Measurements from ENCODE around the gene ISYNA1. TPM values are rescaled to one million over a fixed set of nuclear protein-coding genes. Genes with fewer than 3 reads are reported as not detected.
A peak's percentile ranks its signal among the peaks of the same experiment; 100 is the strongest.

Gene ISYNA1
- total and polyA plus RNA-seq, 12 donors: 12.6 to 137 (median 20.5) TPM

DNA sequence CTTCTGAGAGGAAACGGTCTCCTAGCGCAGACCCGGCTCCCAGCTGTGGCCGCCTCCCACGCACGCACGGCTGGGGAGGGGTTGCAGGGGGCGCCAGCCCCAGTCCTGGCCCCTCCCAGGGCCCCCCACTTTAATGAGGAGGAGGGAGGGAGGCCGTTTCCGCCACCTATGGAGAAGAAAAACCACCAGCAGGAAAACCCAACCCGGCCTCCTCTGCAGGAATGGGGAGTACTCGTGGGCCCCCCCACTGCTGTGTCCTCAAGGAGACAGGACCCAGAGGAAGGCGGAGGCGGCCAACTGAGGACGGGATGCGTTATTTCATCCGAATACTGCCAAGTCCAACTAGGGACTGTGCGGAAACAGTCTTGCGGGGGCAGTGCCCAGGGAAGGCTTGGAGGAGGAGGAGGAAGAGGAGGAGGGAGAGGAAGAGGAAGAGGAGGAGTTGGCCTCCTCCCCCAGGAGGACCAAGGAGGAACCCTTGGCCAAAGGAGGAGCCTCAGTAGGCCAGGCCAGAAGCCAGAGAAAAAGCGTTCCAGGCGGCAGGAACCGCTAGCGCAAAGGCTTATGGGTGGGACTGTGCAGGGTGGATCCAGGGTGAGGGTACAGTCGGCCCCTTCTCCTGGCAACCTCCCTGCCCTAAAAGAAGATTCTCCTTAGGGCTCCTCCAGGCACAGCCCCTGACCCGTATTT, 22.6 kb downstream of the ISYNA1 start:
- Histone ChIP-seq H3K4me1 (peaks cover 24 to 62% (median 53%) of the 10 kb centered on the region in 9 donors), H3K27me3 (peaks cover 0 to 15% (median 0%) of the 10 kb centered on the region in 7 donors), H3K4me3 (peak overlapping the region in 9 of 10 donors; percentile 4 to 82 (median 44)), H3K9me3 (no peaks in the 10 kb centered on the region), H3K27ac (peak overlapping the region; percentile 78 to 99 (median 96)), H3K36me3 (no peaks in the 10 kb centered on the region)
- peak; percentile 19 to 57 (median 49) for ATAC-seq
- intact Hi-C loops (cut with DNase I): loop anchor here in 7 of 10 donors (2.0 to 10.0 kb wide), 5 partner anchors 131 to 211 kb away; partner anchors contain the start of genes RAB3A (in 3 of the 7), JUND (in 2 of the 7) and IQCN (in 1 of the 7)
- DNase-seq: peak; percentile 77 to 93
- TF ChIP-seq, protein P1, sequence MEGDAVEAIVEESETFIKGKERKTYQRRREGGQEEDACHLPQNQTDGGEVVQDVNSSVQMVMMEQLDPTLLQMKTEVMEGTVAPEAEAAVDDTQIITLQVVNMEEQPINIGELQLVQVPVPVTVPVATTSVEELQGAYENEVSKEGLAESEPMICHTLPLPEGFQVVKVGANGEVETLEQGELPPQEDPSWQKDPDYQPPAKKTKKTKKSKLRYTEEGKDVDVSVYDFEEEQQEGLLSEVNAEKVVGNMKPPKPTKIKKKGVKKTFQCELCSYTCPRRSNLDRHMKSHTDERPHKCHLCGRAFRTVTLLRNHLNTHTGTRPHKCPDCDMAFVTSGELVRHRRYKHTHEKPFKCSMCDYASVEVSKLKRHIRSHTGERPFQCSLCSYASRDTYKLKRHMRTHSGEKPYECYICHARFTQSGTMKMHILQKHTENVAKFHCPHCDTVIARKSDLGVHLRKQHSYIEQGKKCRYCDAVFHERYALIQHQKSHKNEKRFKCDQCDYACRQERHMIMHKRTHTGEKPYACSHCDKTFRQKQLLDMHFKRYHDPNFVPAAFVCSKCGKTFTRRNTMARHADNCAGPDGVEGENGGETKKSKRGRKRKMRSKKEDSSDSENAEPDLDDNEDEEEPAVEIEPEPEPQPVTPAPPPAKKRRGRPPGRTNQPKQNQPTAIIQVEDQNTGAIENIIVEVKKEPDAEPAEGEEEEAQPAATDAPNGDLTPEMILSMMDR (IDR thresholded peaks at IDR 0.05): no peak
- 29 to 32% methylated on average over 25 of the region's 25 CpGs for WGBS, 2 donors

DNA sequence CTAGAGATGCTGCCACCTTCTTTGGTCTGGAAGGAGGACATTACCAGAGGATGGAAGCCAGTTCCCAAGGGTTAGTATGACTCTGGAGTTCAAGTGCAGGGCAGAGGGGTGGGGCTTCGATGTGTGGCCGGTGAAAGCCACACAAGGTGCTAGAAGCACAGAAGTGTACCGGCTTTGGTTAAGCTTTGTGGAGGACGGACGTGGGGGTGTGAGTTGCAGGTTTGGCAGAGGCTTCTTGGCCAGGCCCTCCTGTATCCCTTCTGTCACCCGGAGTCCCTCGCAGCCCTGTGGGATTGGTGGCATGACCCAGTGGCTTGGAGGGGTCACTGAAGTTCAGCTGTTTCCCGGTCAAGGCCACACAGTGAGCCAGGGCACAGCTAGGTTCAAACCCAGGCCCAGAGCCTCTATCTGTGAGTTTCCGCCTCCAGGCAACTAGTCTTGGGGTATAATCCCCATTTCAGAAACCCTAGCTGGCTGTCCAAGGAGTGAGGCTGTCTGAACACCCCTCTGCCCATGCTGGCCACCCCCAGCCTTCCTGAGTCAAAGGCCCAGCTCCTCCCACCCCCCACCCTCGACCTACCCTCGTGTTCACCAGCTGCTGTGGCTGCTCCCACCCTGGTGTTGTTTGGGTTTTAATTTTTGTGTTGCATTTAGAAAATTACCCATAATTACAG, 23.3 kb downstream of the ISYNA1 start:
- no peaks in the 10 kb centered on the region for H3K36me3 ChIP-seq
- H3K4me3 ChIP-seq: peak overlapping the region in 8 of 10 donors; percentile 22 to 82 (median 60)
- WGBS, 2 donors: 16 to 26% methylated on average over 11 of the region's 11 CpGs
- intact Hi-C loops (cut with DNase I): loop anchor here in 8 of 10 donors (2.0 to 10.0 kb wide), 7 partner anchors 67 to 210 kb away; partner anchors contain the start of genes RAB3A (in 3 of the 8), JUND (in 2 of the 8) and IQCN (in 1 of the 8)
- H3K4me1 ChIP-seq: peaks cover 24 to 59% (median 48%) of the 10 kb centered on the region in 9 donors
- DNase-seq (no peak), ATAC-seq (no peak)
- TF ChIP-seq, protein P1 (IDR thresholded peaks at IDR 0.05): no peak
- peaks cover 0 to 15% (median 0%) of the 10 kb centered on the region in 7 donors for H3K27me3 ChIP-seq
- H3K9me3 ChIP-seq: no peaks in the 10 kb centered on the region
- peak overlapping the region; percentile 78 to 99 (median 96) for H3K27ac ChIP-seq

DNA sequence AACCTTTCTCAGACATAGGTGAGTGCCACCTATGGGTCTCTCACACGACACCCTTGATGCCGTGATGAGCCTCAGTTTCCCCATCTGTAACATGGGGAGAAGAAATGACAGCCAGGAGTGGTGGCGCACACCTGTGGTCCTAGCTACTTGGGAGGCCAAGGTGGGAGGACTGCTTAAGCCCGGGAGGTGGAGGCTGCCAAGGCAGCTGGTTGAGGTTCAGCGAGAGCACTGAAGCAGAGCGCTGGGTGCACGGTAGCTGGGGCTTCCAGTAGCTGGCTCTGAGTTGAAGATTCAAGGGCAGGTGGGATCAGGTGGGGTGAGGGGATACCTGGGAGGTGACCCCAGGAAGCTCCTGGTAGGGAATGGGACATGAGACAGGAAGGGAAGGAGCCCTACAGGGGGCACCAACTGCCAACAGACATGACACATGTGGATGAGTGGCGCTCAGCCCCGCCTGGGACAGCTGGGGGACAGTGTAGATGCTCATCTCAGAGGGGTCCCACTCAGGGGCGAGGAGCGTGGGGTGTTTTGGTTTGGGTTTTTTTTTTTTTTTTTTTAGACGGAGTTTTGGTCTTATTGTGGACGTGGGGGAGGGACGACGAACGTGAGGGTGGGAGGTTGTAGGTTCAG, 25.2 kb downstream of the ISYNA1 start:
- TF ChIP-seq, protein P1 (IDR thresholded peaks at IDR 0.05): no peak
- peaks cover 14 to 46% (median 35%) of the 10 kb centered on the region in 9 donors for H3K4me1 ChIP-seq
- no peak overlapping the region for H3K4me3 ChIP-seq
- ATAC-seq (no peak), DNase-seq (no peak)
- H3K27me3 ChIP-seq: peaks cover 0 to 12% (median 0%) of the 10 kb centered on the region in 7 donors
- intact Hi-C loops (cut with DNase I): loop anchor here in 7 of 10 donors (5.0 to 10.0 kb wide), 5 partner anchors 65 to 208 kb away; partner anchors contain the start of genes RAB3A (in 3 of the 7), IQCN (in 1 of the 7) and JUND (in 1 of the 7)
- H3K27ac ChIP-seq: no peak overlapping the region
- H3K36me3 ChIP-seq: no peaks in the 10 kb centered on the region
- no peaks in the 10 kb centered on the region for H3K9me3 ChIP-seq
- WGBS, 2 donors: 81 to 83% methylated on average over 16 of the region's 16 CpGs

DNA sequence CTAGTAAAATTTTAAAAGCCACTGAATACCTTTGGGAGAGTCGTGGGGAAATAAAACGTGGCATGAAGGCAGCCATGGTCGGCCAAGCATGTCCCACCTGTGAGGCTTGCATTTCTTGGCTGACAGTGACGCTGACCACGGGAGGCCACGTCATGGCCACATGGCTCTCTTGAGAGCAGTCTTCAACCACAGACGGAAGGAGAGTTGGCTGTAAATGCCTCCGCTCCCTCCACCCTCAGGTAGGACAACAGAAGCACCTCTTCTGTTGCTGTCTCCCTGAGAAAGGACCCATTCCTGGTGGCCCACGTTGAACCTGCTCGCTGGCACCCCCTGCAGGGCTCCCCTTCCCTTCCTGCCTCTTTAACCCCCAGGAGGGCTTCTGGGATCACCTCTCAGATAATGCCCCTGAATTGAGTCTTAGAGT, 29.9 kb downstream of the ISYNA1 start:
- DNase-seq (peak; percentile 8 to 58), ATAC-seq (peak in 2 of 8 donors; percentile 24 to 46)
- no peaks in the 10 kb centered on the region for H3K36me3 ChIP-seq
- H3K27ac ChIP-seq: no peak overlapping the region
- peaks cover 0 to 9% (median 0%) of the 10 kb centered on the region in 9 donors for H3K4me1 ChIP-seq
- H3K4me3 ChIP-seq: no peak overlapping the region
- TF ChIP-seq, protein P1 (IDR thresholded peaks at IDR 0.05): peak in 7 of 9 donors; percentile 29 to 61 (median 46)
- no peaks in the 10 kb centered on the region for H3K27me3 ChIP-seq
- 42 to 54% methylated on average over 10 of the region's 10 CpGs for WGBS, 2 donors
- no peaks in the 10 kb centered on the region for H3K9me3 ChIP-seq
- intact Hi-C loops (cut with DNase I): loop anchor here in 4 of 10 donors (5.0 to 10.0 kb wide), 4 partner anchors 61 to 203 kb away; partner anchors contain the start of genes IQCN (in 1 of the 4) and RAB3A (in 1 of the 4)
